ENCODE data around the gene PHACTR3. TPM values are rescaled to one million over a fixed set of nuclear protein-coding genes. Genes with fewer than 3 reads are reported as not detected.

The PHACTR3 gene
- polyA plus RNA-seq, 1 donor (not counting 4 experiments of a cell fraction or from before 2014, with no cell fraction given): 2.6 TPM

DNA sequence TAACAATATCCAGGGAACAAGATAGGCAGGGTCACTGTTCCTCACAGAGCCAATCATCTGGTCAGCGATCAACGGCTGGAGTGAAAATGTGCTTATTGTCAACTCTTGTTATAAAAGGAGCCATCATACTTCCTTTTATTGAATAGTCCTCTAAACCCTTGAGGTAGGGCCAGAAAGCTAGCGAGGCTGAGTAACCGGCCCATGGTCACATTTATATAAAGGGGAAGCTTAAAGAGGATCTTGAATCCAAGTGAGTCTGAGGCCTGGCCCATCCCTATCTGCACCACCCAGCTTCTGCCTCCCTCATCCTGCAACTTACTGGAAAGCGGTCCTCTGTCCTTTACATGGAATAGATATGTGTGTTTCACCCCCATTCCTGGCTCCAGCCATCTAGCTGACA, 9.5 kb downstream of the PHACTR3 start:
- H3K4me1 ChIP-seq (ENCODE audit: control insufficient read depth, extremely low read depth, insufficient read depth, low read length): no peaks in the 10 kb centered on the region
- no peak overlapping the region for H3K4me2 ChIP-seq (ENCODE audit: control insufficient read depth, extremely low read depth, insufficient read depth, low read depth, low read length)
- H3K9me3 ChIP-seq (ENCODE audit: control insufficient read depth, low read depth, low read length): no peaks in the 10 kb centered on the region
- no peak overlapping the region for H2AFZ ChIP-seq (ENCODE audit: control insufficient read depth, low read length)
- dilution Hi-C loops (cut with MboI; ENCODE audit: extremely low pct_ligation_motif_present, low sequenced_read_pairs): no loop called here
- H3K27ac ChIP-seq (ENCODE audit: control insufficient read depth, insufficient read depth, low read length): no peak overlapping the region
- no peak for DNase-seq (ENCODE audit: low read depth, low spot score)
- H3K4me3 ChIP-seq (ENCODE audit: control insufficient read depth in 2 of 3, extremely low read depth in 1 of 3, insufficient read depth in 2 of 3, low read depth in 1 of 3, low read length in 3 of 3): no peak overlapping the region
- TF ChIP-seq EZH2 (IDR thresholded peaks at IDR 0.05; ENCODE audit: low read length) (no peak), CTCF (optimal IDR thresholded peaks at IDR 0.05 in 1 of 3, IDR thresholded peaks at IDR 0.05 in 1 of 3, conservative IDR thresholded peaks at IDR 0.05 in 1 of 3; ENCODE audit: extremely low read depth in 1 of 3, insufficient read depth in 2 of 3, low read length in 3 of 3) (no peak)
- no peaks in the 10 kb centered on the region for H3K79me2 ChIP-seq (ENCODE audit: control insufficient read depth, insufficient read depth, low read length)
- H3K9me1 ChIP-seq (ENCODE audit: control insufficient read depth, extremely low read depth, insufficient read depth, low read length): no peaks in the 10 kb centered on the region
- H3K27me3 ChIP-seq (ENCODE audit: control insufficient read depth, extremely low read depth, insufficient read depth, low read length): no peaks in the 10 kb centered on the region
- no peak for FAIRE-seq
- no peaks in the 10 kb centered on the region for H4K20me1 ChIP-seq (ENCODE audit: control insufficient read depth, extremely low read depth, insufficient read depth, low read length)
- no peak overlapping the region for H3K9ac ChIP-seq (ENCODE audit: control insufficient read depth, extremely low read depth, insufficient read depth, low read length)
- no peaks in the 10 kb centered on the region for H3K36me3 ChIP-seq (ENCODE audit: control insufficient read depth in 2 of 2, extremely low read depth in 1 of 2, insufficient read depth in 2 of 2, low read length in 2 of 2)

DNA sequence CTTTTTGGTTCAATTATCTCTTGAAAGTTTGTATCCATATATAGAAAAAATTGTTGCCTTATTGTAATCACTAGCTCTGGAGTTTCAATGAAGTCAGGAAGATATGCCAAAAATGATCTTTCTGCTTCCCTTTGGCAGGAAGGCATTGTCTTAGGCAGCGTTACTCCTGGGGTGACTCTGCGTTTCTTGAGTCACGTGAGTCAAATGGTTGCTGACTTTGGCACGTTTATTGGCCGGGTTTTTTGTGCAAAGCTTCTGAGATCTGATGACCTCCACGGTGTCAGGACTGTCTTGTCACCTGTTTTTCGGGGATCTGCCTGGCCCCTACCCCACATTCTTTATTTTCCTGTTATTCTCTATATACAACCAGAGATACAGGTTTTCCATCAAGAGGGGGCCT, 10.4 kb downstream of the PHACTR3 start:
- Histone ChIP-seq H3K9me3 (ENCODE audit: control insufficient read depth, low read depth, low read length) (no peaks in the 10 kb centered on the region), H3K4me2 (ENCODE audit: control insufficient read depth, extremely low read depth, insufficient read depth, low read depth, low read length) (no peak overlapping the region), H3K27ac (ENCODE audit: control insufficient read depth, insufficient read depth, low read length) (no peak overlapping the region), H3K36me3 (ENCODE audit: control insufficient read depth in 2 of 2, extremely low read depth in 1 of 2, insufficient read depth in 2 of 2, low read length in 2 of 2) (no peaks in the 10 kb centered on the region), H3K27me3 (ENCODE audit: control insufficient read depth, extremely low read depth, insufficient read depth, low read length) (no peaks in the 10 kb centered on the region), H3K4me3 (ENCODE audit: control insufficient read depth in 2 of 3, extremely low read depth in 1 of 3, insufficient read depth in 2 of 3, low read depth in 1 of 3, low read length in 3 of 3) (no peak overlapping the region), H3K4me1 (ENCODE audit: control insufficient read depth, extremely low read depth, insufficient read depth, low read length) (no peaks in the 10 kb centered on the region), H4K20me1 (ENCODE audit: control insufficient read depth, extremely low read depth, insufficient read depth, low read length) (no peaks in the 10 kb centered on the region), H3K9ac (ENCODE audit: control insufficient read depth, extremely low read depth, insufficient read depth, low read length) (no peak overlapping the region), H3K79me2 (ENCODE audit: control insufficient read depth, insufficient read depth, low read length) (no peaks in the 10 kb centered on the region), H3K9me1 (ENCODE audit: control insufficient read depth, extremely low read depth, insufficient read depth, low read length) (no peaks in the 10 kb centered on the region), H2AFZ (ENCODE audit: control insufficient read depth, low read length) (no peak overlapping the region)
- no peak for FAIRE-seq
- dilution Hi-C loops (cut with MboI; ENCODE audit: extremely low pct_ligation_motif_present, low sequenced_read_pairs): no loop called here
- no peak for DNase-seq (ENCODE audit: low read depth, low spot score)
- no peak for TF ChIP-seq EZH2 (IDR thresholded peaks at IDR 0.05; ENCODE audit: low read length)
- TF ChIP-seq CTCF (optimal IDR thresholded peaks at IDR 0.05 in 1 of 3, IDR thresholded peaks at IDR 0.05 in 1 of 3, conservative IDR thresholded peaks at IDR 0.05 in 1 of 3; ENCODE audit: extremely low read depth in 1 of 3, insufficient read depth in 2 of 3, low read length in 3 of 3): no peak
